Mesendoderm (in vitro differentiated cells): Measurements from ENCODE around the gene TSPOAP1.

Experiments used
- DNase-seq: peaks from one replicate; pipeline ENCODE4 v3.0.0; 2013
- H2AK5ac ChIP-seq: 2 replicates; pipeline ENCODE4 v1.6.1; 2013; ENCODE audit warnings: low read length, inconsistent platforms
- H2BK120ac ChIP-seq: 2 replicates; pipeline ENCODE4 v1.6.1; 2013; ENCODE audit warnings: low read depth, mild to moderate bottlenecking, low read length, moderate library complexity, mixed read lengths
- H2BK15ac ChIP-seq: replicated peaks from 2 replicates; pipeline ENCODE4 v1.6.1; 2013; ENCODE audit warnings: low read depth, mild to moderate bottlenecking, moderate library complexity
- H2BK5ac ChIP-seq: 2 replicates; pipeline ENCODE4 v1.6.1; 2013; ENCODE audit warnings: low read length, inconsistent platforms
- H3K18ac ChIP-seq: 2 replicates; pipeline ENCODE4 v1.6.1; 2013; ENCODE audit warnings: mild to moderate bottlenecking, low read length, mixed read lengths
- H3K23ac ChIP-seq: one replicate; pipeline ENCODE4 v1.6.1; 2013; ENCODE audit warnings: low read length
- H3K27ac ChIP-seq: 2 replicates; pipeline ENCODE4 v1.5.1; 2013; ENCODE audit warnings: low read depth, mild to moderate bottlenecking, inconsistent platforms, low read length, moderate library complexity
- H3K27me3 ChIP-seq: 2 replicates; pipeline ENCODE4 v1.6.1; 2013; ENCODE audit warnings: low read length, control low read depth, mild to moderate bottlenecking, inconsistent platforms; ENCODE audit not compliant: insufficient read depth, poor library complexity
- H3K36me3 ChIP-seq: 2 replicates; pipeline ENCODE4 v1.6.1; 2013; ENCODE audit warnings: low read length, inconsistent platforms; ENCODE audit not compliant: control insufficient read depth, insufficient read depth
- H3K4ac ChIP-seq: one replicate; pipeline ENCODE4 v1.6.1; 2013; ENCODE audit warnings: low read depth, mild to moderate bottlenecking, low read length, moderate library complexity
- H3K4me1 ChIP-seq: 2 replicates; pipeline ENCODE4 v1.6.1; 2013; ENCODE audit warnings: low read depth, low read length, inconsistent platforms; ENCODE audit not compliant: control insufficient read depth
- H3K4me2 ChIP-seq: 2 replicates; pipeline ENCODE4 v1.6.1; 2013; ENCODE audit warnings: low read length
- H3K4me3 ChIP-seq: 2 replicates; pipeline ENCODE4 v1.5.1; 2013; ENCODE audit warnings: mild to moderate bottlenecking, low read length
- H3K56ac ChIP-seq: one replicate; pipeline ENCODE4 v1.6.1; 2013; ENCODE audit warnings: low read length
- H3K79me1 ChIP-seq: 2 replicates; pipeline ENCODE4 v1.6.1; 2013; ENCODE audit warnings: low read length, inconsistent platforms
- H3K79me2 ChIP-seq: 2 replicates; pipeline ENCODE4 v1.6.1; 2013; ENCODE audit warnings: mild to moderate bottlenecking, low read length; ENCODE audit not compliant: control insufficient read depth, insufficient read depth
- H3K9ac ChIP-seq: 2 replicates; pipeline ENCODE4 v1.6.1; 2013; ENCODE audit warnings: low read length, inconsistent platforms
- H4K5ac ChIP-seq: one replicate; pipeline ENCODE4 v1.6.1; 2013; ENCODE audit warnings: low read length
- H4K8ac ChIP-seq: one replicate; pipeline ENCODE4 v1.6.1; 2013; ENCODE audit warnings: low read depth, mild to moderate bottlenecking, control low read depth, low read length, moderate library complexity
- WGBS: extraction: QIAGEN DNeasy Blood & Tissue Kit; methylation state at CpG from one replicate; pipeline ENCODE4 v1.1.7; 2013; ENCODE audit warnings: low lambda C conversion rate, missing lambda C conversion rate; ENCODE audit not compliant: insufficient coverage; ENCODE audit errors: extremely low coverage; 5-methylcytosine and 5-hydroxymethylcytosine counted together

TSPOAP1 gene

DNA sequence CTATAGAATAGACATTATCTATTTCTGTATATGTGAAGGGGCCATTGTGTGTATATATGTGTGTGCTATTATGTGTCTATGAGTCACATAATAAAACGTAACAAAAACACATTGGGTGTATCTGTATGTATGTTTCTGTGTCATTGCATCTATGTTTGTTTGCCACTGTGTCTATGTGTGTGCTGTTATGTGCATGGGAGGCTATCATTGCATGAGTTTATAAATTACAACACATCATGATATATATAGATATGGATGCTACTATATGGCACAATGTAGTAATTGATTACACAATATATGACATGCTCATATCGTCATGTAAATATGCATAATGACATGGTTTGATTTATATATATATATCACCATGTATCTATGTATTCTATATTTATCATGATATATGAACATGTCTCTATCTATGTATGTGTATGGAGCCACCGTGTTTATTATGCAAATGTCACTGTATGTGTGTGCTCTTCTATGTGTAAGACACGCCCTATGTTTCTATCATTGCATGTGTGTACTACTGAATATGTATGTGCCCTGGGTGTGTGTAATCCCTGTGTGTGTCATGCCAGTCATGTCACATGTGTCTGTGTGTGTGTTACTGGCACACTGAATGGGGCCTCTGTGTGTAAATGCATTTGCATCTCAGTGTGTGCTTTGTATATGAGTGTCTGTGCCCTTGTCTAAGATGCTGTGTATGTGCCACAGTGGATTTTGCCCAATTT lies 1.4 kb upstream of the TSPOAP1 start:
- Histone ChIP-seq H3K4me2 (no peak overlapping the region), H2BK15ac (no peak overlapping the region), H2AK5ac (no peak overlapping the region), H3K4me3 (no peak overlapping the region), H3K23ac (no peak overlapping the region), H2BK5ac (no peak overlapping the region), H3K18ac (no peak overlapping the region), H2BK120ac (no peak overlapping the region), H3K27me3 (no peaks in the 10 kb centered on the region), H3K27ac (no peak overlapping the region), H3K4ac (no peak overlapping the region), H3K79me2 (no peaks in the 10 kb centered on the region), H3K56ac (no peak overlapping the region), H4K5ac (no peak overlapping the region), H3K4me1 (peaks cover 3% of the 10 kb centered on the region), H3K36me3 (no peaks in the 10 kb centered on the region), H4K8ac (no peak overlapping the region), H3K9ac (no peak overlapping the region), H3K79me1 (no peaks in the 10 kb centered on the region)
- no peak for DNase-seq
- WGBS = no CpG with 5 or more reads among the region's 4 CpGs

DNA sequence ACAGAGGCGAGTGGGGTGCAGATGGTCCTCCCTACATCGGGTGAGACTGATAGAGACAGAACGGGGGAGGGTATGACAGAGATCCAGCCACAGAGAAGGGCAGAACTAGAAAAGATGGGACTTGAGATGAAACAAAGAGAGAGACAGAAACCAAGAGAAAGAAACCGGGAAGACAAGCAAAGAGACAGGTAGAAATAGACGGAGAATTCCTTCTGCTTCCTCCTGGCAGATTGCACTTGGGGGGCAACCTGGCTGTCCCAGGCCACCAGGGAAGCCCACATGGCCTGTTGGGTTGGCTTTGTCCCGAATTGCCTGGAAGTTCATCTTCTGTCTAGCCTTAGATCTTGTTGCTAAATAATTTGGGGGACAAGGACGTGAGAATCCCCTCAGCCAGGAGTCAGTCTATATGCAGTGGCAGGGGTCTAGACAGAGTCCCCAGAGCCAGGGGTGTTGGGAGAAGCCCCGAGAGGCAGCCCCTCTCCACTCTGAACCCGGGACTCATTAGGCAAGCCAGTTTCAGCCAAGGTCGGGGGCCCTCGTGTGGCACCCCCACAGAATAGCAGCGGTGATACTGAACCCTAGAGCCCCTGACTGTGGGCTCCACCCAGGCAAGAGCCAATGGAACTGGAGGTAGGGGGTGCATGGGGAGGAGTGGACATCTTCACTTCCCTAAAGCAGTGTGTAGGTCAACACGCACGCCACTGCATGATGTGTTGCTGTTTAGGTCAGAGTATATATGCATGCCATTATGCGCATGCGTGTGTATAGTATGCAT lies 627 bp upstream of the TSPOAP1 start:
- no peak overlapping the region for H3K4ac ChIP-seq

DNA sequence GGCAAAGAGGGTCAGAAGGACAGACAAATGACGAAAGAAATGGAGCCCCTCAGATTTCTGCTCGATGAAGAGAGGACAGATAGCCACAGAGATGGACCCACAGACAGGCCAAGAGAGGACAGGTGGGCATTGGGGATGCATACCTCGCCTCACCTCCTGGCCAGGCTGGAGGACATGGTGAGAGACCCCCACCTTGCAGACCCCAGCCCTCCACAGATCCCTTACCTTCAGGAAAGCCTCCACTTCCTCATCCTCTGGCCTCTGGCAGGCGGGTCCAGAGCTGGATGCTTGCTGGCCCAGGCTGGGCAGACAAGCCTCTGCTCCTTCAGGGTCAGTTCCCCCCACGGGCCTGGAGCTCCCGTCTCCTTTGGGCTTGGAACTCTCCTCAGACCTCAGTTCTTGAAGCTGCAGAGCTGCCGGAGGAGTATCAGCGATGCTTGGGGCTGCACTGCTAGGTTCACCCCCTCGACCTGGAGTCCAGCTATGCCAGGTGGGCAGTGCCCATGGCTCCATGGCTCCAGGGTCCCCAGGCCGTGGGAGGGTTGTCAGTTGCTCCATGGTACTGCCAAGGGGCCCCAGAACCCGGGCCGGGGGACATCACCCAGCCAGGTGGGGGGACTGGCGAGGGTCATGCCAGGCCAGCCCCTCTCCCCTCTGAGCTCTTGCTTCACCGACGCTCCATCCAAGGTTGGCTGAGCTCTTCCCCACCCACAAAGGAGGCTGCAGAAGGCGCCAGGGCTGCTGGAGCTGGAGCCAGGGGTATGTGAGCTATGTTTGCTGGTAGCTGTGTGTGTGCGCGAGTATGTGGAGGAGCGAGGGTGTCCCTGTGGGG lies 1.0 kb downstream of the TSPOAP1 start:
- Histone ChIP-seq H3K27ac (no peak overlapping the region), H3K9ac (no peak overlapping the region), H2AK5ac (no peak overlapping the region), H3K23ac (no peak overlapping the region), H2BK15ac (no peak overlapping the region), H3K4me3 (no peak overlapping the region), H3K18ac (no peak overlapping the region), H3K27me3 (no peaks in the 10 kb centered on the region), H3K36me3 (no peaks in the 10 kb centered on the region), H3K56ac (no peak overlapping the region), H2BK120ac (no peak overlapping the region), H4K8ac (no peak overlapping the region), H2BK5ac (no peak overlapping the region), H3K4me1 (peaks cover 3% of the 10 kb centered on the region), H3K4ac (no peak overlapping the region), H4K5ac (no peak overlapping the region), H3K79me1 (no peaks in the 10 kb centered on the region), H3K4me2 (no peak overlapping the region), H3K79me2 (no peaks in the 10 kb centered on the region)
- no peak for DNase-seq
- WGBS = no CpG with 5 or more reads among the region's 19 CpGs

More for the DNA sequence above, 627 bp upstream of the TSPOAP1 start:
- Histone ChIP-seq H3K4me1 (peaks cover 3% of the 10 kb centered on the region), H3K4me2 (peak overlapping the region; percentile 20), H2BK15ac (no peak overlapping the region), H4K5ac (no peak overlapping the region), H2AK5ac (no peak overlapping the region), H3K18ac (no peak overlapping the region), H3K4me3 (no peak overlapping the region), H3K23ac (no peak overlapping the region), H3K9ac (no peak overlapping the region), H2BK120ac (no peak overlapping the region), H2BK5ac (no peak overlapping the region), H3K79me2 (no peaks in the 10 kb centered on the region), H3K36me3 (no peaks in the 10 kb centered on the region), H3K79me1 (no peaks in the 10 kb centered on the region), H3K56ac (no peak overlapping the region), H3K27ac (no peak overlapping the region), H4K8ac (no peak overlapping the region), H3K27me3 (no peaks in the 10 kb centered on the region)
- WGBS = no CpG with 5 or more reads among the region's 16 CpGs
- DNase-seq = peak; percentile 42

DNA sequence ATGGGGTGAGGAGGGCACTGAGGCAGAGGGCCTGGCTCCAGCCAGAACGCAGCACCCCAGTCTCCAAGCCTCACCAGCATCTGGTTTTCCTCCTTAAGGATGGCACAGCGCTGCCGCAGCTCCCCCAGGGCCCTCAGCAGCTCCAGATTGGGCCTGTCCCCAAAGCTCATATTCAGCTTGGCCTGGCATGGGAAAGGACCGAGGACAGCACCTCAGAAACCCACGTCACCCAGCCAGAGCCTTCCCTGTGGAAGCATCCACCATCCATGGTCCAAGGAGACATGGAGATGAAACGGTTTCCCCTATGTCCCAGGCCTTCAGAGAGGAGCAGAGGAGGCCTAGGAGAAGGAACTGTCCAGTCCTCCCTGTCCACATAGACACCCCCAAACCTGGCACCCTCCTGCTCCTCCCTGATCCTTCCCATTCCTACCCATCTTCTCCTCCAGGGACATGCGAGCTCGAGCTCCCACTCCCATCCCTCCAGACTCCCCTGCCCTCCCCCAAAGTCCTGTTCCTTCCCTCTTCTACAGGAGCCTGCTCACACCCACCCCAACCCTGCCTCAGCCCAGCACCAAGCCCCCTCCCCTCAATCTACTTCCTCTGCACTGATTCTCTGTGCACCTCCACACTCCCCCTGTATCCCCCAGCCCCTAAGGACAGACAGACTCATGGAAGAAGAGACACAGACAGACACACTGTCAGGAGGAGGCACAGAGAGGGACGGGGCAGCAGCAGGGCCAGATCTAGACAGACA lies 1.8 kb downstream of the TSPOAP1 start:
- no peak overlapping the region for H3K27ac ChIP-seq
- no peak overlapping the region for H2BK5ac ChIP-seq
- peaks cover 3% of the 10 kb centered on the region for H3K4me1 ChIP-seq
- H2AK5ac ChIP-seq = no peak overlapping the region
- no peak for DNase-seq
- H3K79me1 ChIP-seq = no peaks in the 10 kb centered on the region
- no peak overlapping the region for H2BK15ac ChIP-seq
- no peaks in the 10 kb centered on the region for H3K36me3 ChIP-seq
- H2BK120ac ChIP-seq = no peak overlapping the region
- H3K27me3 ChIP-seq = no peaks in the 10 kb centered on the region
- no peak overlapping the region for H4K5ac ChIP-seq
- WGBS = no CpG with 5 or more reads among the region's 9 CpGs
- no peaks in the 10 kb centered on the region for H3K79me2 ChIP-seq
- no peak overlapping the region for H4K8ac ChIP-seq
- H3K56ac ChIP-seq = no peak overlapping the region
- no peak overlapping the region for H3K18ac ChIP-seq
- H3K23ac ChIP-seq = no peak overlapping the region
- H3K4me3 ChIP-seq = no peak overlapping the region
- H3K4me2 ChIP-seq = no peak overlapping the region
- no peak overlapping the region for H3K4ac ChIP-seq
- H3K9ac ChIP-seq = no peak overlapping the region

DNA sequence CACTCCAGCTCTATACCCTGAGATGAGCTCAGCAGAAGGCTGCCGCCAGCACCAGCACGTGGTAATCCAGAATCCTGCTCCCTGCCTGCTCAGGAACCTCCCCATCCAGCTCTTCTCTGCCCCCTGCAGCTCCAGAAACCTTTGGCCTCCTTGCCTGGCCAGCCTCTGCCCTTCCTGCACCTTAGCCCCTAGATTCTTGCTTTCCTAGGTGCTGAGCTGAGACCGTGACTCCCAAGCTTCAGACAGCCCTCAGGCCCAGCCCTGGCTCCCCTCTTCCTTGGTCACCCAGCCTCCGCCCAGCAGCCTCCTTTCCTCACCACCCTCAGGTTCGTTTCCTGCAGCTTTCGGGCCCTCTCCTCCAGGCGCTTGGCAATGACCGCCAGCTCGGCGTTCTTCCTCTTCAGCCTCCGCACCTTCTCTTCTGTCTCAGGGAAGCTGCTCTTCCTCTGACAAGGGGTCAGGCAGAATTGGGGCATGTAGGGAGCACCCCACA lies 2.6 kb downstream of the TSPOAP1 start:
- Histone ChIP-seq H3K18ac (no peak overlapping the region), H3K4ac (no peak overlapping the region), H4K8ac (no peak overlapping the region), H3K4me1 (peaks cover 2% of the 10 kb centered on the region), H3K9ac (no peak overlapping the region), H2BK15ac (no peak overlapping the region), H3K27ac (no peak overlapping the region), H2AK5ac (no peak overlapping the region), H3K4me2 (no peak overlapping the region), H3K27me3 (no peaks in the 10 kb centered on the region), H3K79me1 (no peaks in the 10 kb centered on the region), H3K79me2 (no peaks in the 10 kb centered on the region), H4K5ac (no peak overlapping the region), H3K4me3 (no peak overlapping the region), H3K23ac (no peak overlapping the region), H3K56ac (no peak overlapping the region), H3K36me3 (no peaks in the 10 kb centered on the region), H2BK120ac (no peak overlapping the region), H2BK5ac (no peak overlapping the region)
- peak; percentile 57 for DNase-seq
- WGBS = no CpG with 5 or more reads among the region's 11 CpGs
